IMR-90 (cell line): ENCODE data around the gene KIF6. TPM values are rescaled to one million over a fixed set of nuclear protein-coding genes. Genes with fewer than 3 reads are reported as not detected.

Experiments
- ATAC-seq: fragments of 200-7000 bp; cut with Tn5 transposase; 2 replicates; pipeline ENCODE4 v1.9.1; 2020; ENCODE audit warnings: low read depth, mild to moderate bottlenecking, moderate library complexity
- BruUV-seq: library from RNA; stranded (reverse); fragments of 400-500 nt; replicated peaks from 2 replicates; lab custom pipeline; 2021; lab: Mats Ljungman, UMichigan
- CTCF ChIA-PET: fragments of 300-600 bp; formaldehyde crosslinking; extraction: SDS; loops from one replicate; lab custom pipeline; 2021; ENCODE audit warnings: antibody characterized with exemption; lab: Yijun Ruan, JAX
- POLR2A ChIA-PET: fragments of 300-600 bp; sonication (Branson Sonifier 250); formaldehyde crosslinking; loops from one replicate; lab custom pipeline; 2022; ENCODE audit warnings: antibody characterized with exemption; ENCODE audit not compliant: unreplicated experiment; lab: Charles Lee
- DNase-seq: peaks from one replicate; pipeline ENCODE4 v3.0.0; 2013
- H2AFZ ChIP-seq: replicated peaks from 2 replicates; pipeline ENCODE3; 2013; ENCODE audit warnings: low read length, mild to moderate bottlenecking; ENCODE audit not compliant: poor library complexity
- H2AK5ac ChIP-seq: 2 replicates; pipeline ENCODE4 v1.6.1; 2013; ENCODE audit warnings: low read depth, low read length, inconsistent platforms
- H2AK9ac ChIP-seq: replicated peaks from 2 replicates; pipeline ENCODE3; 2013; ENCODE audit warnings: mild to moderate bottlenecking, low read depth, low read length, moderate library complexity; ENCODE audit not compliant: poor library complexity
- H2BK120ac ChIP-seq: 2 replicates; pipeline ENCODE4 v1.6.1; 2013; ENCODE audit warnings: low read depth, low read length, inconsistent platforms
- H2BK15ac ChIP-seq: 3 replicates; pipeline ENCODE4 v1.6.1; 2013; ENCODE audit warnings: low read depth, low read length, inconsistent platforms
- H2BK20ac ChIP-seq: 2 replicates; pipeline ENCODE4 v1.6.1; 2013; ENCODE audit warnings: low read depth, mild to moderate bottlenecking, inconsistent platforms, low read length, moderate library complexity
- H2BK5ac ChIP-seq: 2 replicates; pipeline ENCODE4 v1.6.1; 2013; ENCODE audit warnings: mild to moderate bottlenecking, low read depth, low read length, inconsistent platforms; ENCODE audit not compliant: poor library complexity, severe bottlenecking
- H3K14ac ChIP-seq: replicated peaks from 2 replicates; pipeline ENCODE4 v1.6.1; 2013; ENCODE audit warnings: low read depth, low read length, inconsistent platforms
- H3K18ac ChIP-seq: 2 replicates; pipeline ENCODE4 v1.6.1; 2013; ENCODE audit warnings: low read depth, low read length, control low read depth
- H3K23ac ChIP-seq: 2 replicates; pipeline ENCODE4 v1.6.1; 2013; ENCODE audit warnings: low read depth, low read length, inconsistent platforms
- H3K27ac ChIP-seq: 2 replicates; pipeline ENCODE4 v1.5.1; 2013; ENCODE audit warnings: mild to moderate bottlenecking, control low read depth, low read length; ENCODE audit not compliant: insufficient read depth
- H3K27me3 ChIP-seq: 2 replicates; pipeline ENCODE4 v1.6.1; 2013; ENCODE audit warnings: low read length; ENCODE audit not compliant: control insufficient read depth, insufficient read depth
- H3K36me3 ChIP-seq: 2 replicates; pipeline ENCODE4 v1.6.1; 2013; ENCODE audit warnings: low read length, mixed read lengths; ENCODE audit not compliant: control insufficient read depth, insufficient read depth
- H3K4ac ChIP-seq: 2 replicates; pipeline ENCODE4 v1.6.1; 2013; ENCODE audit warnings: low read depth, low read length, inconsistent platforms
- H3K4me1 ChIP-seq: 2 replicates; pipeline ENCODE4 v1.6.1; 2013; ENCODE audit warnings: low read length, mixed read lengths; ENCODE audit not compliant: control insufficient read depth, insufficient read depth
- H3K4me2 ChIP-seq: 2 replicates; pipeline ENCODE4 v1.6.1; 2013; ENCODE audit warnings: low read depth, mild to moderate bottlenecking, control low read depth, low read length, moderate library complexity
- H3K4me3 ChIP-seq: 2 replicates; pipeline ENCODE4 v1.5.1; 2013; ENCODE audit warnings: low read depth, mild to moderate bottlenecking, control low read depth, low read length, moderate library complexity; ENCODE audit not compliant: insufficient read depth
- H3K56ac ChIP-seq: 2 replicates; pipeline ENCODE4 v1.6.1; 2013; ENCODE audit warnings: low read length, inconsistent platforms; ENCODE audit not compliant: insufficient read depth; ENCODE audit errors: extremely low read depth
- H3K79me1 ChIP-seq, 2 experiments: 2 replicates each; pipeline ENCODE4 v1.6.1; 2013; ENCODE audit warnings: low read length in 2 of 2, inconsistent platforms in 1 of 2, low read depth in 1 of 2
- H3K9ac ChIP-seq: 2 replicates; pipeline ENCODE4 v1.6.1; 2013; ENCODE audit warnings: low read depth, low read length, control low read depth
- H3K9me1 ChIP-seq: 2 replicates; pipeline ENCODE4 v1.6.1; 2013; ENCODE audit warnings: low read length, inconsistent platforms; ENCODE audit not compliant: insufficient read depth
- H3K9me3 ChIP-seq: 2 replicates; pipeline ENCODE4 v1.6.1; 2013; ENCODE audit warnings: low read length; ENCODE audit not compliant: control insufficient read depth, insufficient read depth
- H4K20me1 ChIP-seq: 2 replicates; pipeline ENCODE4 v1.6.1; 2013; ENCODE audit warnings: low read length, inconsistent platforms; ENCODE audit not compliant: insufficient read depth
- H4K5ac ChIP-seq: 2 replicates; pipeline ENCODE4 v1.6.1; 2013; ENCODE audit warnings: mild to moderate bottlenecking, low read depth, low read length, control low read depth
- H4K8ac ChIP-seq, 2 experiments: 2 replicates each; pipeline ENCODE4 v1.6.1; 2013; ENCODE audit warnings: low read depth in 2 of 2, low read length in 2 of 2, control low read depth in 1 of 2, inconsistent platforms in 1 of 2
- H4K91ac ChIP-seq: 2 replicates; pipeline ENCODE4 v1.6.1; 2013; ENCODE audit warnings: low read depth, low read length, inconsistent platforms; ENCODE audit not compliant: insufficient read depth
- BHLHE40 ChIP-seq: fragments of 150-350 bp; IDR thresholded peaks from 2 replicates; pipeline ENCODE4 v1.6.1; 2016; ENCODE audit warnings: mild to moderate bottlenecking, low read depth, low read length
- CEBPB ChIP-seq: IDR thresholded peaks from 2 replicates; pipeline ENCODE4 v1.6.1; 2012; ENCODE audit warnings: low read depth, low read length, improper control_type of control experiment
- CHD1 ChIP-seq: IDR thresholded peaks from 2 replicates; pipeline ENCODE4 v1.6.1; 2012; ENCODE audit warnings: low read depth, low read length, improper control_type of control experiment
- CTCF ChIP-seq: conservative IDR thresholded peaks from 2 replicates; pipeline ENCODE4 v1.5.1; 2012; ENCODE audit warnings: mild to moderate bottlenecking, low read depth, low read length, improper control_type of control experiment
- ELK1 ChIP-seq: fragments of 150-350 bp; IDR thresholded peaks from 2 replicates; pipeline ENCODE4 v1.6.1; 2016; ENCODE audit warnings: low read depth, mild to moderate bottlenecking, low read length, moderate library complexity, borderline replicate concordance
- FOS ChIP-seq: fragments of 150-350 bp; IDR thresholded peaks from 2 replicates; pipeline ENCODE4 v1.6.1; 2016; ENCODE audit warnings: low read depth, low read length
- MAFK ChIP-seq: IDR thresholded peaks from 2 replicates; pipeline ENCODE4 v1.6.1; 2012; ENCODE audit warnings: low read depth, low read length, improper control_type of control experiment
- MAZ ChIP-seq: IDR thresholded peaks from 2 replicates; pipeline ENCODE4 v1.6.1; 2012; ENCODE audit warnings: low read depth, mild to moderate bottlenecking, low read length, improper control_type of control experiment, moderate library complexity, borderline replicate concordance
- MXI1 ChIP-seq: IDR thresholded peaks from 2 replicates; pipeline ENCODE4 v1.6.1; 2012; ENCODE audit warnings: low read depth, mild to moderate bottlenecking, low read length, moderate library complexity, borderline replicate concordance
- NFE2L2 ChIP-seq: fragments of 150-350 bp; IDR thresholded peaks from 2 replicates; pipeline ENCODE4 v1.6.1; 2016; ENCODE audit warnings: low read depth, mild to moderate bottlenecking, low read length
- POLR2A ChIP-seq: IDR thresholded peaks from 2 replicates; pipeline ENCODE4 v1.6.1; 2012; ENCODE audit warnings: mild to moderate bottlenecking, low read depth, low read length
- RAD21 ChIP-seq: IDR thresholded peaks from 2 replicates; pipeline ENCODE4 v1.6.1; 2012; ENCODE audit warnings: low read length, improper control_type of control experiment
- RCOR1 ChIP-seq: IDR thresholded peaks from 2 replicates; pipeline ENCODE4 v1.6.1; 2012; ENCODE audit warnings: mild to moderate bottlenecking, low read length, improper control_type of control experiment; ENCODE audit not compliant: insufficient replicate concordance
- RFX5 ChIP-seq: IDR thresholded peaks from 2 replicates; pipeline ENCODE4 v1.8.0; 2012; ENCODE audit warnings: low read depth, mild to moderate bottlenecking, low read length, moderate library complexity
- SMC3 ChIP-seq: fragments of 150-350 bp; IDR thresholded peaks from 2 replicates; pipeline ENCODE4 v1.6.1; 2016; ENCODE audit warnings: low read depth, mild to moderate bottlenecking, antibody characterized with exemption, low read length, moderate library complexity
- USF2 ChIP-seq: fragments of 150-350 bp; IDR thresholded peaks from 2 replicates; pipeline ENCODE4 v1.6.1; 2017; ENCODE audit warnings: mild to moderate bottlenecking, antibody characterized with exemption, low read length, low read depth
- WGBS, 2 experiments: methylation state at CpG; one replicate each; pipeline versions ENCODE4 v1.1.5 to v1.1.7; 2013; ENCODE audit warnings: missing lambda C conversion rate in 2 of 2; ENCODE audit not compliant: insufficient read length in 1 of 2; ENCODE audit errors: extremely low coverage in 2 of 2; 5-methylcytosine and 5-hydroxymethylcytosine counted together
- dilution Hi-C: fragments of 300-500 bp; cut with HindIII; formaldehyde crosslinking; loops from one replicate; pipeline ENCODE4 v1.14.3; 2018; ENCODE audit warnings: low sequenced_read_pairs; ENCODE audit not compliant: unreplicated experiment
- in situ Hi-C: fragments of 300-500 bp; cut with MboI; formaldehyde crosslinking; loops from 3 replicates; pipeline ENCODE4 v1.14.3; 2019; ENCODE audit warnings: low sequenced_read_pairs, inconsistent platforms, mixed read lengths
- intact Hi-C: fragments of 100-400 bp; cut with micrococcal nuclease; formaldehyde crosslinking; loops from 2 replicates; pipeline ENCODE4 v1.10.0; 2022
- polyA plus RNA-seq, 3 experiments: library from polyadenylated mRNA; depleted of rRNA; stranded (reverse); fragments of >200 nt; gene quantifications; 2 replicates each; pipeline ENCODE4 v1.2.3, GENCODE V29; 2012; ENCODE audit warnings: low replicate concordance in 1 of 3
- total RNA-seq: library from RNA; depleted of rRNA; stranded (reverse); fragments of >200 nt; gene quantifications from 2 replicates; pipeline ENCODE4 v1.2.3, GENCODE V29; 2012

KIF6 gene
- total and polyA plus RNA-seq, 2 of the 4 experiments (the other 2 are of a cell fraction) = under 0.01 to 0.10 TPM

GRCh38 chr6:39347206-39347605 lies 378.0 kb downstream of the KIF6 start:
- no TSS peak for BruUV-seq
- WGBS, 2 experiments = 83% methylated on average over 2 of the region's 6 CpGs; no CpG with 5 or more reads in 1 of the 2 experiments

More at GRCh38 chr6:39347206-39347605, 378.0 kb downstream of the KIF6 start:
- intact Hi-C loops (loop anchor here (1.0 to 10.0 kb wide), 4 partner anchors 545 to 1718 kb away; no protein-coding TSS in a partner anchor), dilution Hi-C loops (no loop called here), in situ Hi-C loops (loop anchor here (10.0 kb wide), 1 partner anchor 968 kb away; no protein-coding TSS in a partner anchor)
- H2AK5ac ChIP-seq = no peak overlapping the region
- no peaks in the 10 kb centered on the region; the same call in 1 of the 2 replicates for H3K27me3 ChIP-seq
- H2BK5ac ChIP-seq = no peak overlapping the region
- DNase-seq (no peak), ATAC-seq (no peak)
- TF ChIP-seq CHD1 = no peak
- TF ChIP-seq FOS = no peak
- no peak for TF ChIP-seq MXI1
- no peak for TF ChIP-seq RAD21
- TF ChIP-seq POLR2A = no peak
- TF ChIP-seq USF2 = no peak
- TF ChIP-seq NFE2L2 = no peak
- no peak for TF ChIP-seq BHLHE40
- TF ChIP-seq RFX5 = no peak
- no peak for TF ChIP-seq RCOR1
- no peak for TF ChIP-seq MAZ
- TF ChIP-seq CEBPB = no peak
- no peak for TF ChIP-seq ELK1
- TF ChIP-seq CTCF = no peak
- TF ChIP-seq SMC3 = no peak
- no peak for TF ChIP-seq MAFK
- H4K8ac ChIP-seq = no peak overlapping the region
- ChIA-PET CTCF (no interaction called here), POLR2A (no interaction called here)
- no peak overlapping the region for H3K9ac ChIP-seq
- no peak overlapping the region for H3K4ac ChIP-seq
- H3K27ac ChIP-seq = no peak overlapping the region
- no peak overlapping the region for H4K91ac ChIP-seq
- no peaks in the 10 kb centered on the region for H3K9me1 ChIP-seq
- H4K5ac ChIP-seq = no peak overlapping the region
- H2AFZ ChIP-seq = no peak overlapping the region
- H3K4me3 ChIP-seq = no peak overlapping the region
- H3K23ac ChIP-seq = no peak overlapping the region
- H2BK20ac ChIP-seq = no peak overlapping the region
- no peak overlapping the region for H3K56ac ChIP-seq
- H3K14ac ChIP-seq = no peak overlapping the region
- no peak overlapping the region for H2BK15ac ChIP-seq
- no peak overlapping the region for H2AK9ac ChIP-seq
- H4K20me1 ChIP-seq = no peaks in the 10 kb centered on the region
- no peak overlapping the region for H3K4me2 ChIP-seq
- H3K36me3 ChIP-seq = no peaks in the 10 kb centered on the region
- H3K9me3 ChIP-seq = no peaks in the 10 kb centered on the region
- H3K79me1 ChIP-seq = no peaks in the 10 kb centered on the region
- no peak overlapping the region for H3K18ac ChIP-seq
- no peak overlapping the region for H2BK120ac ChIP-seq
- H3K4me1 ChIP-seq = no peaks in the 10 kb centered on the region
